GM12874 (cell line): ENCODE data around the gene WFDC5.

Experiments used
- TF ChIP-seq, protein P1 (sequence below): IDR thresholded peaks from 2 replicates; pipeline ENCODE4 v1.5.1; 2011; ENCODE audit warnings: low read depth, mild to moderate bottlenecking, control low read depth, low read length, moderate library complexity; ENCODE audit not compliant: insufficient read depth

Gene WFDC5

DNA sequence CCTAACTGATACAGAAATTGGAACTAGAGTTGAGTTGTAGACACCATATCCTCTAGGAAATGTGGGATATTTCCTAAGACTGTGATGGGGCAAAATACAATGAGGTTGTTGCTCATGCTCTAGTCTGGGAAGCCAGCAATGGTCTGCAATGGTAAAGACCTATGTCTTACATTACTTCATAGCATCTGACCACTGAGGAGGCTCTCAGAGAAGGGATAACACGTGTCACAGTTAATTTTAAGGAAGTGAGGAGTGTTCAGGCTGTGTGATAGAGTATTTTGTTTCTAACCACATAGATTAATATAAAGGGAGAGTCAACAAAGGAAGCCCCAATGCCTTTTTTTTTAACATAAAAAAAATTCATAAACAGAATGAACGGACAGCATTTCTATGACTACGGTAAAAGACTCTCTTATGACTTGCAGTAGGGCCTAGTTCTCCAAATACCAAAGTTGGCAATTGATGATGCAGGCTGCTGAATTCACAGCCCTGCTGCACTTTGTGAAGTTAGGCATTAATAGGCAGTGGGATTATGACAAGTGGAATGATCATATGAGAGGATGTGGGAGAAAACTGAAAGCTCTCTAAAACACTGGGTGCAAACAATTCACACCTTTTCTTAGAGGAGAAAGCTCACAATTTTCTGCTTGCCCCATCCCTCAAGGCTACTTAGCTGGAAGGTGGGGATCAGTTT lies 27.7 kb downstream of the WFDC5 start:
- TF ChIP-seq, protein P1, sequence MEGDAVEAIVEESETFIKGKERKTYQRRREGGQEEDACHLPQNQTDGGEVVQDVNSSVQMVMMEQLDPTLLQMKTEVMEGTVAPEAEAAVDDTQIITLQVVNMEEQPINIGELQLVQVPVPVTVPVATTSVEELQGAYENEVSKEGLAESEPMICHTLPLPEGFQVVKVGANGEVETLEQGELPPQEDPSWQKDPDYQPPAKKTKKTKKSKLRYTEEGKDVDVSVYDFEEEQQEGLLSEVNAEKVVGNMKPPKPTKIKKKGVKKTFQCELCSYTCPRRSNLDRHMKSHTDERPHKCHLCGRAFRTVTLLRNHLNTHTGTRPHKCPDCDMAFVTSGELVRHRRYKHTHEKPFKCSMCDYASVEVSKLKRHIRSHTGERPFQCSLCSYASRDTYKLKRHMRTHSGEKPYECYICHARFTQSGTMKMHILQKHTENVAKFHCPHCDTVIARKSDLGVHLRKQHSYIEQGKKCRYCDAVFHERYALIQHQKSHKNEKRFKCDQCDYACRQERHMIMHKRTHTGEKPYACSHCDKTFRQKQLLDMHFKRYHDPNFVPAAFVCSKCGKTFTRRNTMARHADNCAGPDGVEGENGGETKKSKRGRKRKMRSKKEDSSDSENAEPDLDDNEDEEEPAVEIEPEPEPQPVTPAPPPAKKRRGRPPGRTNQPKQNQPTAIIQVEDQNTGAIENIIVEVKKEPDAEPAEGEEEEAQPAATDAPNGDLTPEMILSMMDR: no peak

DNA sequence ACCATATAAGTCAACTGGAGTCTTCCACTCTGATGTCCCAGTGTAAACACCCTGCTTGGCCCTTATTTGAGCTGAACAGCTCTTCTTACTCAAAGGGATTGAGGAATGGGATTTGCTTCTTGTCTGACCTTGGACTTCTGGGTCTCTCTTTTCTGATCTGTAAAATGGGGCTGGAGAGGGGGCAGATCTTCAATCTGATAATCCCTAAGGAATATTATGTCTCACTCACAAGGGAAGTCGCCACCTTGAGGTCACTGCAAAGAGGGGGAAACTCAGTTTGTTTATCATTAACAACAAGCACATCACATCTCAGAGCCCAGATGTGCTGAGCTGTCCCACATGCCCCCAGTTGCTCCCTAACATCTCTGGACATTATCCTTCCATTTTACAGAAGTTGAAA lies 29.1 kb downstream of the WFDC5 start:
- TF ChIP-seq, protein P1: no peak

DNA sequence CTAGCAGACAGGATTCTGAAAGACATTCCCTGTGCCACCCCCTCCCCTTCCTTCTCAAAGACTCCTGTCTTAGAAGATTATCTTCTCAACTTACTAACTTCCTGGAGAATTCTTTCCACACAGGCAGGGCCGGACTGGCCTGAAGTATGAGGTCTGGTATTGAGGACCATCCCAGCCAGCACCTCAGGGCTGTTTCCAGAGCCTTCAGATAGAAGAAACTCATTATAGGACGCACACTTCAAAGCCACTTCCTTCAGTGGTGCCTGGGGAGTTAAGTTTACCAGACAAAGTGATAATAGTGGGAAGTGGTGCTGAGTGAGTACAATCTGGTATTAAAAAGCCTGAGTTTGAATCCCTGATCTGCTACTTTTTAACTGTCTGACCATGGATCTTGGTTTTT lies 29.7 kb downstream of the WFDC5 start:
- TF ChIP-seq, protein P1: no peak

DNA sequence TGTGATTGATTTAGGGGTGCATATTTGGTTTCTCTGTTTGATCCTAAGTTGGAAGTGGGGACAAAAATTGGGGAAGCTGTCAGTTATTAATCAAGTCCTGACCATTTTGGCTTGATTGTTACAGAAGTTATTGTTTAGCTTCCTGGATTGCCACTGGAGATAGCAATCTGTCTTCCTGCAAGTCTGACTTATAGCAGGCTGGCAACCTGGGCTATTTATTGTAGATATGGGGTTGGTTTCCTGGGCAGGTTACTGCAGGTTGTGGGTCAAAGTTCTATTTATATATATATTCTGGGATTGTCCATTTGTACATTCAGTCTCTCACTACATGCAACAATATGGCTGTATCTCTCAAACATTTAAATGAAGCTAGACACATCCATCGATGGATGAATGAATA lies 31.8 kb downstream of the WFDC5 start:
- TF ChIP-seq, protein P1: no peak

DNA sequence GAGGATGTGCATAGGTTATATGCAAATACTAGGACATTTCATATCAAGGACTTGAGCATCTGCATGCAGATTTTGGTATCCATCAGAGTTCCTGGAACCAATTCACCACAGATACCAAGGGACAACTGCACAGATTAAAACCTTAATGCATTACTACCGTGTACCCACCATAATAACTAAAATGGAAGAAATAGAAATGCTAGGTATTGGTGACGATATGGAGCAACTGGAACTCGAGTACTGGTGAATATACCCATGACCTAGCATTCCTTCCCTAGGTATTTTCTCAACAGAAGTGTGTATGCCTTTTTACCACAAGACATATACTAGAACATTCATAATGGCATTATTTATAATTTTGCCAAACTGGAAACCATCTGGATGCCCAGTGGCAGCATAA lies 32.5 kb downstream of the WFDC5 start:
- TF ChIP-seq, protein P1: no peak

DNA sequence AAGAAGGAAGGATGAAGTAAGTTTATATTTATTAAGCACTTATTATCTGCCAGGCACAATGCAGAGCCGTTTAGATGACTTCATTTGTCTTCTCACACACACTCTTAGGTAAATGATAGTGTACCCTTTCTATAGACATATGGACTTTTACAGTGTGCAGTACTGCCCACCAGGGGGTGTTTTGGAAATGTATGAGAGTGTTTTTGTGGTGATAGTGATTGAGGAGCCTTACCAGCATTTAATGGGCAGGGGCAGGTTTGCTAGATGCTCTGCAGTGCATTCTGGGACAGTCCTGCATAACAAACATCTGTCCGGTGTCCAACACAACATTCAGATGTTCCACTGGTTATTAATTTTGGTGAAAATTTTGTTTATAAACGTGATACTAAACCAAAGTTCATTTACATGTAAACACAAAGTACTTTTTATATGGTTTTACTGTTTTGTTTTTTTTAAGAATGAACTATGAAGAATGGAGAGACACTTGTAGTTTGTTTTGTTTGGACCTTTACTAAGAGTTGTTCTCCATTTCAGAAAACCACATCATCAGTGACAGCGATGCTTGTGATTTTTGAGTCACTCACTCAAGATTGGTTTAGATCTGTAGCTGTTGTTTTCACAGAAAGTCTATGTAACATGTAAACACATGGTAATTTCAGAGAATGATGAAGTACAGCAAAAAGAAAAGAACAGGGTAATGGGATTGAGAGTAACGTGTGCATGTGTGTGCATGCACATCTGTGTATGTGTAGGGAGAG lies 33.9 kb downstream of the WFDC5 start:
- TF ChIP-seq, protein P1: peak; percentile 33; the same call in 1 of the 2 replicates

DNA sequence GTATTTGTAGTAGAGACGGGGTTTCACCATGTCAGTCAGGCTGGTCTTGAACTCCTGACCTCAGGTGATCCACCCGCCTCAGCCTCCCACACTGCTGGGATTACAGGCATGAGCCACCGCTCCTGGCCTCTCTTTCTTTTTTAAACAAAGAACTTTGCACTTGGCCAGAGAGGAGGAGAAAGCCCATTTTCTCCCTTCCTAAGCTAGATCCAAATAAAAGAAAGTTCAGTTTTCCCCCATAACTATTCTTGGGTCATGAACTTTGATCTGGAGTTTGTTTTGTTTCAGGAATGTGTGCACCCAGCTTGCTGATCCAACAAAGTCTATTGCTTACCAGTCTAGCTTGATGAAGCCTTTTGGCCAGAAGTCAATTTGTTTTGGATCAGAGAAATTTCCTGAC lies 37.4 kb downstream of the WFDC5 start:
- TF ChIP-seq, protein P1: no peak
